Measurements from ENCODE around the gene NCAM1.
"Not testable (repeated sequence)": the region's sequence is repeated elsewhere in the genome, so short reads cannot be mapped to it uniquely, and the experiment has no call there.

Gene NCAM1

GRCh38 chr11:113295993-113296392 is 334.8 kb downstream of the NCAM1 start:
- H3K27me3 ChIP-seq (ENCODE audit: low read length): no peaks in the 10 kb centered on the region
- H2AFZ ChIP-seq (ENCODE audit: low read depth, low read length, severe bottlenecking): no peak overlapping the region
- H4K20me1 ChIP-seq (ENCODE audit: low read depth, low read length): no peaks in the 10 kb centered on the region
- no peaks in the 10 kb centered on the region for H3K9me3 ChIP-seq (ENCODE audit: insufficient read depth, low read length)
- H3F3A ChIP-seq (ENCODE audit: insufficient read depth): no peaks in the 10 kb centered on the region
- TF ChIP-seq CTCF (IDR thresholded peaks at IDR 0.05; ENCODE audit: insufficient read depth, low read length, poor library complexity, severe bottlenecking) (no peak), EZH2phosphoT487 (conservative IDR thresholded peaks at IDR 0.05; ENCODE audit: low read length) (no peak)
- H3K9me2 ChIP-seq (replicated peaks; ENCODE audit: insufficient read depth, low read length): no peaks in the 10 kb centered on the region
- H3K36me3 ChIP-seq (ENCODE audit: low read length): no peaks in the 10 kb centered on the region
- H3K79me2 ChIP-seq (ENCODE audit: insufficient read depth, low read length): no peaks in the 10 kb centered on the region
- no peak overlapping the region for H3K4me3 ChIP-seq (ENCODE audit: insufficient read depth, low read length, poor library complexity, severe bottlenecking)
- no peak overlapping the region for H3K27ac ChIP-seq (ENCODE audit: low read depth, low read length)
- no peak overlapping the region for H3K9ac ChIP-seq (ENCODE audit: low read length)
- H3K4me2 ChIP-seq (ENCODE audit: low read depth, low read length, poor library complexity, severe bottlenecking): no peak overlapping the region

GRCh38 chr11:113296447-113297205 is 335.4 kb downstream of the NCAM1 start:
- Histone ChIP-seq H3K27ac (ENCODE audit: low read depth, low read length) (no peak overlapping the region), H3K9me2 (replicated peaks; ENCODE audit: insufficient read depth, low read length) (no peaks in the 10 kb centered on the region), H3K4me2 (ENCODE audit: low read depth, low read length, poor library complexity, severe bottlenecking) (no peak overlapping the region)

GRCh38 chr11:113298496-113298895 is 337.3 kb downstream of the NCAM1 start:
- not testable (repeated sequence) for H4K20me1 ChIP-seq (ENCODE audit: low read depth, low read length); H3K27ac ChIP-seq (ENCODE audit: low read depth, low read length); H3K4me3 ChIP-seq (ENCODE audit: insufficient read depth, low read length, poor library complexity, severe bottlenecking); H3F3A ChIP-seq (ENCODE audit: insufficient read depth); H3K9me2 ChIP-seq (replicated peaks; ENCODE audit: insufficient read depth, low read length); H3K27me3 ChIP-seq (ENCODE audit: low read length); H3K4me2 ChIP-seq (ENCODE audit: low read depth, low read length, poor library complexity, severe bottlenecking); H3K36me3 ChIP-seq (ENCODE audit: low read length); H2AFZ ChIP-seq (ENCODE audit: low read depth, low read length, severe bottlenecking); H3K9ac ChIP-seq (ENCODE audit: low read length); H3K79me2 ChIP-seq (ENCODE audit: insufficient read depth, low read length); H3K9me3 ChIP-seq (ENCODE audit: insufficient read depth, low read length)

More at GRCh38 chr11:113296447-113297205, 335.4 kb downstream of the NCAM1 start:
- Histone ChIP-seq H3F3A (ENCODE audit: insufficient read depth) (no peaks in the 10 kb centered on the region), H3K9ac (ENCODE audit: low read length) (no peak overlapping the region), H3K4me3 (ENCODE audit: insufficient read depth, low read length, poor library complexity, severe bottlenecking) (no peak overlapping the region), H2AFZ (ENCODE audit: low read depth, low read length, severe bottlenecking) (no peak overlapping the region), H3K79me2 (ENCODE audit: insufficient read depth, low read length) (no peaks in the 10 kb centered on the region), H3K36me3 (ENCODE audit: low read length) (no peaks in the 10 kb centered on the region), H3K27me3 (ENCODE audit: low read length) (no peaks in the 10 kb centered on the region), H3K9me3 (ENCODE audit: insufficient read depth, low read length) (no peaks in the 10 kb centered on the region), H4K20me1 (ENCODE audit: low read depth, low read length) (no peaks in the 10 kb centered on the region)
- TF ChIP-seq EZH2phosphoT487 (conservative IDR thresholded peaks at IDR 0.05; ENCODE audit: low read length) (no peak), CTCF (IDR thresholded peaks at IDR 0.05; ENCODE audit: insufficient read depth, low read length, poor library complexity, severe bottlenecking) (no peak)

GRCh38 chr11:113304916-113305315 is 343.7 kb downstream of the NCAM1 start:
- Histone ChIP-seq H2AFZ (ENCODE audit: low read depth, low read length, severe bottlenecking) (no peak overlapping the region), H3K27ac (ENCODE audit: low read depth, low read length) (no peak overlapping the region), H4K20me1 (ENCODE audit: low read depth, low read length) (no peaks in the 10 kb centered on the region), H3K4me2 (ENCODE audit: low read depth, low read length, poor library complexity, severe bottlenecking) (no peak overlapping the region), H3K79me2 (ENCODE audit: insufficient read depth, low read length) (no peaks in the 10 kb centered on the region), H3K4me3 (ENCODE audit: insufficient read depth, low read length, poor library complexity, severe bottlenecking) (no peak overlapping the region), H3K9me3 (ENCODE audit: insufficient read depth, low read length) (no peaks in the 10 kb centered on the region), H3F3A (ENCODE audit: insufficient read depth) (no peaks in the 10 kb centered on the region), H3K36me3 (ENCODE audit: low read length) (no peaks in the 10 kb centered on the region), H3K27me3 (ENCODE audit: low read length) (no peaks in the 10 kb centered on the region), H3K9me2 (replicated peaks; ENCODE audit: insufficient read depth, low read length) (no peaks in the 10 kb centered on the region), H3K9ac (ENCODE audit: low read length) (no peak overlapping the region)
- TF ChIP-seq EZH2phosphoT487 (conservative IDR thresholded peaks at IDR 0.05; ENCODE audit: low read length): no peak
- no peak for TF ChIP-seq CTCF (IDR thresholded peaks at IDR 0.05; ENCODE audit: insufficient read depth, low read length, poor library complexity, severe bottlenecking)

Measured in SU-DHL-6 (cell line).